H1 (cell line): ENCODE measurements around the gene ATG7. TPM values are rescaled to one million over a fixed set of nuclear protein-coding genes. Genes with fewer than 3 reads are reported as not detected.

ENCODE experiments used
- CTCF ChIA-PET: fragments of 300-600 bp; sonication (Branson Sonifier 250); formaldehyde crosslinking; loops from one replicate; lab custom pipeline; 2021; ENCODE audit not compliant: partially characterized antibody; lab: Charles Lee
- POLR2A ChIA-PET: fragments of 300-600 bp; sonication (Branson Sonifier 250); formaldehyde crosslinking; loops from one replicate; lab custom pipeline; 2021; ENCODE audit warnings: inconsistent platforms; ENCODE audit not compliant: partially characterized antibody; lab: Charles Lee
- DNase-seq, 2 experiments: peaks; one replicate each; pipeline versions ENCODE4 v3.0.0 to v3.0.0-alpha.2; 2010 to 2022; ENCODE audit warnings: low spot score in 2 of 2, low read depth in 1 of 2, mixed read lengths in 1 of 2
- FAIRE-seq: peaks from 2 replicates; lab custom pipeline; 2011; peaks lifted over from hg19 to GRCh38; lab: Jason Lieb, UNC
- H2AFZ ChIP-seq: 2 replicates; pipeline ENCODE4 v1.8.1; 2012; ENCODE audit warnings: low read length, inconsistent platforms
- H2AK5ac ChIP-seq: 2 replicates; pipeline ENCODE4 v1.6.1; 2013; ENCODE audit warnings: low read depth, low read length
- H2BK120ac ChIP-seq: replicated peaks from 2 replicates; pipeline ENCODE3; 2013; ENCODE audit warnings: low read depth, low read length, inconsistent platforms
- H2BK12ac ChIP-seq: 2 replicates; pipeline ENCODE4 v1.6.1; 2013; ENCODE audit warnings: low read depth, low read length
- H2BK15ac ChIP-seq: 2 replicates; pipeline ENCODE4 v1.6.1; 2013; ENCODE audit warnings: low read length
- H2BK20ac ChIP-seq: 2 replicates; pipeline ENCODE4 v1.6.1; 2013; ENCODE audit warnings: low read length
- H2BK5ac ChIP-seq: 2 replicates; pipeline ENCODE4 v1.6.1; 2013; ENCODE audit warnings: low read depth, low read length
- H3K14ac ChIP-seq: 2 replicates; pipeline ENCODE4 v1.6.1; 2013; ENCODE audit warnings: inconsistent platforms; ENCODE audit not compliant: insufficient read length
- H3K18ac ChIP-seq: 2 replicates; pipeline ENCODE4 v1.6.1; 2013; ENCODE audit warnings: low read length; ENCODE audit errors: extremely low read depth
- H3K23ac ChIP-seq: 2 replicates; pipeline ENCODE4 v1.6.1; 2013; ENCODE audit warnings: inconsistent platforms; ENCODE audit not compliant: insufficient read length
- H3K23me2 ChIP-seq: 2 replicates; pipeline ENCODE4 v1.6.1; 2013; ENCODE audit warnings: low read depth, low read length
- H3K27ac ChIP-seq: 2 replicates; pipeline ENCODE4 v1.6.1; 2011; ENCODE audit warnings: low read depth, low read length, inconsistent platforms
- H3K27me3 ChIP-seq, 4 experiments: replicated peaks in 1 of 4; 1 replicate in 1 of 4; 2 replicates in 3 of 4; pipeline versions ENCODE4 v1.6.1 to v1.8.1; 2011 to 2013; ENCODE audit warnings: low read length in 3 of 4, mild to moderate bottlenecking in 3 of 4, inconsistent platforms in 2 of 4, mixed read lengths in 2 of 4, moderate library complexity in 1 of 4; ENCODE audit not compliant: control insufficient read depth in 3 of 4, insufficient read depth in 3 of 4; ENCODE audit errors: extremely low read depth in 1 of 4
- H3K36me3 ChIP-seq, 4 experiments: 2 replicates each; pipeline versions ENCODE4 v1.6.1 to v1.8.1; 2011 to 2013; ENCODE audit warnings: mild to moderate bottlenecking in 4 of 4, low read length in 3 of 4, moderate library complexity in 2 of 4, control low read depth in 1 of 4, inconsistent platforms in 1 of 4; ENCODE audit not compliant: insufficient read depth in 4 of 4, control insufficient read depth in 2 of 4
- H3K4ac ChIP-seq: replicated peaks from 2 replicates; pipeline ENCODE3; 2013; ENCODE audit warnings: low read length, low read depth, mixed read lengths, inconsistent platforms; ENCODE audit not compliant: insufficient read length
- H3K4me1 ChIP-seq, 4 experiments: replicated peaks in 1 of 4; 1 replicate in 1 of 4; 2 replicates in 3 of 4; pipeline versions ENCODE4 v1.6.1 to v1.8.1; 2011 to 2013; ENCODE audit warnings: low read length in 3 of 4, inconsistent platforms in 2 of 4, mixed read lengths in 1 of 4; ENCODE audit not compliant: insufficient read depth in 4 of 4, control insufficient read depth in 3 of 4
- H3K4me2 ChIP-seq, 2 experiments: 2 replicates each; pipeline versions ENCODE4 v1.6.1 to v1.8.1; 2011 to 2013; ENCODE audit warnings: low read depth in 2 of 2, low read length in 2 of 2, control low read depth in 1 of 2, inconsistent platforms in 1 of 2, mild to moderate bottlenecking in 1 of 2; ENCODE audit not compliant: insufficient read depth in 1 of 2
- H3K4me3 ChIP-seq, 4 experiments: fragments of 200-600, 300-600 bp in 1 of 4; sonication (generic), shearing (Covaris generic), sonication (Bioruptor Twin) in 1 of 4; 2 replicates each; pipeline versions ENCODE4 v1.5.1 to v1.8.1; 2011 to 2016; ENCODE audit warnings: low read length in 4 of 4, low read depth in 3 of 4, control low read depth in 2 of 4, inconsistent platforms in 2 of 4, mild to moderate bottlenecking in 2 of 4, mixed read lengths in 1 of 4, moderate library complexity in 1 of 4; ENCODE audit not compliant: insufficient read depth in 2 of 4; ENCODE audit errors: extremely low read depth in 1 of 4
- H3K56ac ChIP-seq: replicated peaks from 2 replicates; pipeline ENCODE3; 2013; ENCODE audit warnings: low read depth, mild to moderate bottlenecking, mixed read lengths, low read length, inconsistent platforms; ENCODE audit not compliant: insufficient read length
- H3K79me1 ChIP-seq: 2 replicates; pipeline ENCODE4 v1.6.1; 2013; ENCODE audit warnings: low read depth, low read length, control low read depth
- H3K79me2 ChIP-seq, 2 experiments: 2 replicates each; pipeline versions ENCODE4 v1.6.1 to v1.8.1; 2012 to 2013; ENCODE audit warnings: low read length in 2 of 2, mild to moderate bottlenecking in 2 of 2, inconsistent platforms in 1 of 2; ENCODE audit not compliant: insufficient read depth in 2 of 2, control insufficient read depth in 1 of 2
- H3K9ac ChIP-seq, 4 experiments: replicated peaks in 1 of 4; 1 replicate in 1 of 4; 2 replicates in 3 of 4; pipeline versions ENCODE4 v1.6.1 to v1.8.1; 2011 to 2013; ENCODE audit warnings: low read depth in 3 of 4, low read length in 3 of 4, control low read depth in 2 of 4, mild to moderate bottlenecking in 2 of 4, moderate library complexity in 2 of 4, inconsistent platforms in 1 of 4; ENCODE audit errors: extremely low read depth in 1 of 4
- H3K9me3 ChIP-seq, 2 experiments: 2 replicates each; pipeline versions ENCODE4 v1.6.1 to v1.8.1; 2012 to 2013; ENCODE audit warnings: mild to moderate bottlenecking in 2 of 2, moderate library complexity in 2 of 2, control low read depth in 1 of 2, inconsistent platforms in 1 of 2, low read depth in 1 of 2, low read length in 1 of 2, mixed read lengths in 1 of 2; ENCODE audit not compliant: insufficient read depth in 2 of 2
- H4K20me1 ChIP-seq, 2 experiments: replicated peaks in 1 of 2; 2 replicates each; pipeline versions ENCODE3 to v1.8.1; 2011 to 2013; ENCODE audit warnings: inconsistent platforms in 2 of 2, low read length in 2 of 2, mild to moderate bottlenecking in 1 of 2; ENCODE audit not compliant: insufficient read depth in 2 of 2, control insufficient read depth in 1 of 2
- H4K5ac ChIP-seq: 2 replicates; pipeline ENCODE4 v1.6.1; 2013; ENCODE audit warnings: low read length, low read depth, mixed read lengths, inconsistent platforms; ENCODE audit not compliant: insufficient read length
- H4K8ac ChIP-seq: 2 replicates; pipeline ENCODE4 v1.8.0; 2013; ENCODE audit warnings: mild to moderate bottlenecking, moderate library complexity, low read length, inconsistent platforms; ENCODE audit not compliant: insufficient read depth; ENCODE audit errors: extremely low read depth
- H4K91ac ChIP-seq: replicated peaks from 2 replicates; pipeline ENCODE3; 2013; ENCODE audit warnings: low read length, mixed read lengths, inconsistent platforms; ENCODE audit not compliant: insufficient read length
- RXRA ChIP-seq: IDR thresholded peaks from 2 replicates; pipeline ENCODE4 v1.6.1; 2011; ENCODE audit warnings: low read depth, mild to moderate bottlenecking, low read length, moderate library complexity; ENCODE audit not compliant: insufficient read depth
- WGBS, 2 experiments: shearing (Covaris generic) in 1 of 2; methylation state at CpG; one replicate each; pipeline versions ENCODE4 v1.1.6 to v1.1.7; 2013 to 2015; ENCODE audit warnings: low lambda C conversion rate in 2 of 2, mixed read lengths in 2 of 2, inconsistent platforms in 1 of 2, low coverage in 1 of 2, missing lambda C conversion rate in 1 of 2; ENCODE audit not compliant: insufficient replicate concordance in 2 of 2, insufficient coverage in 1 of 2, insufficient read length in 1 of 2; ENCODE audit errors: extremely low coverage in 1 of 2, missing lambda C conversion rate in 1 of 2; 5-methylcytosine and 5-hydroxymethylcytosine counted together
- polyA plus RNA-seq, 7 experiments: library from polyadenylated mRNA; depleted of rRNA in 3 of 7; stranded (reverse) in 5 of 7; unstranded in 2 of 7; fragments of >200 nt in 5 of 7; fragments of 200-250 nt in 2 of 7; gene quantifications; 1 replicate in 5 of 7; 2 replicates in 1 of 7; 4 replicates in 1 of 7; pipeline versions ENCODE4 v1.2.1 to v1.2.3, GENCODE V29; 2011 to 2013; ENCODE audit warnings: missing spikeins in 2 of 7, mixed read lengths in 2 of 7
- total RNA-seq: library from RNA; stranded (reverse); fragmentation: NEBNext Ultra II Directional; extraction: Animal tissue kit (Norgen Biotek cat#: 25700); gene quantifications from 2 replicates; pipeline ENCODE4 v1.2.1, GENCODE V29; 2021

The ATG7 gene
- total and polyA plus RNA-seq, 2 of the 8 experiments (the other 6 are each of a cell fraction or from before 2014, with no cell fraction given) = 15.0 to 19.1 TPM

DNA sequence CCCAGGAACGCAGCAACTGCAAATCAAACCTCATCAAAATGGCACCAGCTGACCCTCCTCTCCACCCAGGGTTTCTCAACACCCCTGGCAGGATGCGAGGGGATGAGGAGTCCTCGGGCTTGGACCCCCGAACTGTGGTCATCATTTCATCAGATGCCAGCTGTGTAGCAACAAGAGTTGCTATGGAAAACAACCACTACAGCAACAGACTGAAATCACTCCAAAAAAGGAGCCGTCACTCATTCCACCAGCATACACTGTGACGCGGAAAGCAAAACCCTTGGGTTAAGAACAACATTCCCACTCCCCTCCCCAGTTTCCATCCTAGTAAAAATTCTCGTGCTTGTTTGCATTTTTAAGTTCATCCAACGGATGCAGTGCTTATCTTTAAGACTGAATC, 331.4 kb downstream of the ATG7 start:
- Histone ChIP-seq H3K4me3 (no peak overlapping the region), H2BK15ac (no peak overlapping the region), H3K18ac (no peak overlapping the region), H3K9ac (no peak overlapping the region), H3K9me3 (no peaks in the 10 kb centered on the region), H2BK5ac (no peak overlapping the region), H3K56ac (no peak overlapping the region), H2BK120ac (no peak overlapping the region), H2BK12ac (no peak overlapping the region), H3K27me3 (no peaks in the 10 kb centered on the region), H3K23me2 (no peaks in the 10 kb centered on the region), H3K36me3 (peaks cover 0 to 7% (median 5%) of the 10 kb centered on the region in 4 experiments; a peak in 3 of 8 replicates), H3K27ac (no peak overlapping the region), H3K4me1 (peaks cover 4 to 21% (median 17%) of the 10 kb centered on the region in 4 experiments), H3K4ac (no peak overlapping the region), H3K79me2 (peaks cover 3 to 74% of the 10 kb centered on the region in 2 experiments; a peak in 3 of 4 replicates), H3K14ac (no peak overlapping the region), H3K23ac (no peak overlapping the region), H4K20me1 (peaks cover 4 to 7% of the 10 kb centered on the region in 2 experiments), H2BK20ac (no peak overlapping the region), H4K8ac (no peak overlapping the region), H4K5ac (no peak overlapping the region), H3K79me1 (peaks cover 2% of the 10 kb centered on the region), H3K4me2 (no peak overlapping the region), H2AFZ (no peak overlapping the region), H4K91ac (no peak overlapping the region), H2AK5ac (no peak overlapping the region)
- DNase-seq (no peak), FAIRE-seq (no peak)
- ChIA-PET POLR2A (interaction anchor here (1.0 kb wide), 1 partner anchor 17 kb away, joined by 3 read pairs; no protein-coding TSS in a partner anchor), CTCF (no interaction called here)
- TF ChIP-seq RXRA = no peak
- 87% methylated on average over 9 of the region's 9 CpGs; no CpG with 5 or more reads in 1 of the 2 experiments for WGBS, 2 experiments
